ENCODE data around the gene GAMT. TPM values are rescaled to one million over a fixed set of nuclear protein-coding genes. Genes with fewer than 3 reads are reported as not detected.
A peak's percentile ranks its signal among the peaks of the same experiment; 100 is the strongest.

Gene GAMT
- total RNA-seq, 1 experiment from 2014 or later = 27.7 TPM

DNA sequence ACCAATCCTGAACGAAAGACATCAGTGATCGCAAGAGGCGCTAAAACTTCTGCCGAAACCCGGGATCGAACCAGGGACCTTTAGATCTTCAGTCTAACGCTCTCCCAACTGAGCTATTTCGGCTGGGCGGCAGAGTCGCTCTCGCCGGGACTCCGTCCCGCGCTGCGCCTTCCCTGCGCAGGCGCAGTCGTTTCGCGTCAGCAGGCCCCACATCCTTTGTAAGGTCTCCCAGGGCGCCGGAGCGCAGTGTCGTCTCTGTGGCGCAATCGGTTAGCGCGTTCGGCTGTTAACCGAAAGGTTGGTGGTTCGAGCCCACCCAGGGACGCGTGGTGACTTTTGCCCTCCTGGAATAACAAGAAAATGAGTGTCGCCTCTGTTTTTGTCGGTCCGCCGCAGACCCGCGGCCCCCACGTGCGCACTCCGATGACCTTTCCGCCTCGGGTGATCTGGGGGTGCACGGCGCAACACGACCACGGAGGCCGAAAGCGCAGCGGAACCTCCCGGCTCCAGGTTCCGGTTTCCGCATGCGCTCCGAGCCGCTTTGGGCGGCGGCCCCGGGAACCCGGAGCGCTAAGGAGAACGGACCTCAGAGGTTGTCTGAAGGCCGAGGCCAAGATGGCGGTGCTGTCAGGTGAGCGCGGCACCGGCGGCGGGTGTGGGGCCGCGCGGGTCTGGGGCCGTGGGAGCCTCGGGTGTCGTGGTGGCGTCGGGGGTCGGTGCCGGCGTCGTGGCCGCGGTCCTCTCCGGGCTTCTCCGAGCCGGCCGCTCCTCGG is 17.8 kb downstream of the GAMT start, which contains the start of gene NDUFS7 (continued):
- TF ChIP-seq, protein P1, sequence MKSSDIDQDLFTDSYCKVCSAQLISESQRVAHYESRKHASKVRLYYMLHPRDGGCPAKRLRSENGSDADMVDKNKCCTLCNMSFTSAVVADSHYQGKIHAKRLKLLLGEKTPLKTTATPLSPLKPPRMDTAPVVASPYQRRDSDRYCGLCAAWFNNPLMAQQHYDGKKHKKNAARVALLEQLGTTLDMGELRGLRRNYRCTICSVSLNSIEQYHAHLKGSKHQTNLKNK (CRISPR knock-in tag; IDR thresholded peaks at IDR 0.05) = peak; percentile 28; the same call in 1 of the 2 replicates
- TF ChIP-seq IRF2 (CRISPR knock-in tag; IDR thresholded peaks at IDR 0.05; ENCODE audit: borderline replicate concordance, low read depth) (no peak), TP53 (CRISPR knock-in tag; IDR thresholded peaks at IDR 0.05) (peak; percentile 86; the same call in 1 of the 2 replicates), GTF2I (CRISPR knock-in tag; conservative IDR thresholded peaks at IDR 0.05) (0 out of 2 replicates have a peak, but pooled peaks have one; percentile 27), NR3C1 (CRISPR knock-in tag; conservative IDR thresholded peaks at IDR 0.05; ENCODE audit: low read depth) (0 out of 2 replicates have a peak, but pooled peaks have one; percentile 86), ESRRA (CRISPR knock-in tag; IDR thresholded peaks at IDR 0.05; ENCODE audit: borderline replicate concordance) (peak; percentile 100), ZBTB21 (CRISPR knock-in tag; IDR thresholded peaks at IDR 0.05; ENCODE audit: borderline replicate concordance) (no peak; the same call in 1 of the 2 replicates), MXD4 (CRISPR knock-in tag; IDR thresholded peaks at IDR 0.05; ENCODE audit: borderline replicate concordance) (no peak), ZNF232 (CRISPR knock-in tag; IDR thresholded peaks at IDR 0.05) (peak; percentile 87), FOXP1 (CRISPR knock-in tag; IDR thresholded peaks at IDR 0.05; ENCODE audit: borderline replicate concordance) (peak; percentile 86), GRHL2 (CRISPR knock-in tag; IDR thresholded peaks at IDR 0.05; ENCODE audit: insufficient replicate concordance, severe bottlenecking) (no peak), MYBL2 (CRISPR knock-in tag; IDR thresholded peaks at IDR 0.05) (peak; percentile 71; the same call in 1 of the 2 replicates), NFE2L1 (CRISPR knock-in tag; IDR thresholded peaks at IDR 0.05) (no peak), NR1H2 (CRISPR knock-in tag; IDR thresholded peaks at IDR 0.05) (no peak)
- TF ChIP-seq, protein P2, sequence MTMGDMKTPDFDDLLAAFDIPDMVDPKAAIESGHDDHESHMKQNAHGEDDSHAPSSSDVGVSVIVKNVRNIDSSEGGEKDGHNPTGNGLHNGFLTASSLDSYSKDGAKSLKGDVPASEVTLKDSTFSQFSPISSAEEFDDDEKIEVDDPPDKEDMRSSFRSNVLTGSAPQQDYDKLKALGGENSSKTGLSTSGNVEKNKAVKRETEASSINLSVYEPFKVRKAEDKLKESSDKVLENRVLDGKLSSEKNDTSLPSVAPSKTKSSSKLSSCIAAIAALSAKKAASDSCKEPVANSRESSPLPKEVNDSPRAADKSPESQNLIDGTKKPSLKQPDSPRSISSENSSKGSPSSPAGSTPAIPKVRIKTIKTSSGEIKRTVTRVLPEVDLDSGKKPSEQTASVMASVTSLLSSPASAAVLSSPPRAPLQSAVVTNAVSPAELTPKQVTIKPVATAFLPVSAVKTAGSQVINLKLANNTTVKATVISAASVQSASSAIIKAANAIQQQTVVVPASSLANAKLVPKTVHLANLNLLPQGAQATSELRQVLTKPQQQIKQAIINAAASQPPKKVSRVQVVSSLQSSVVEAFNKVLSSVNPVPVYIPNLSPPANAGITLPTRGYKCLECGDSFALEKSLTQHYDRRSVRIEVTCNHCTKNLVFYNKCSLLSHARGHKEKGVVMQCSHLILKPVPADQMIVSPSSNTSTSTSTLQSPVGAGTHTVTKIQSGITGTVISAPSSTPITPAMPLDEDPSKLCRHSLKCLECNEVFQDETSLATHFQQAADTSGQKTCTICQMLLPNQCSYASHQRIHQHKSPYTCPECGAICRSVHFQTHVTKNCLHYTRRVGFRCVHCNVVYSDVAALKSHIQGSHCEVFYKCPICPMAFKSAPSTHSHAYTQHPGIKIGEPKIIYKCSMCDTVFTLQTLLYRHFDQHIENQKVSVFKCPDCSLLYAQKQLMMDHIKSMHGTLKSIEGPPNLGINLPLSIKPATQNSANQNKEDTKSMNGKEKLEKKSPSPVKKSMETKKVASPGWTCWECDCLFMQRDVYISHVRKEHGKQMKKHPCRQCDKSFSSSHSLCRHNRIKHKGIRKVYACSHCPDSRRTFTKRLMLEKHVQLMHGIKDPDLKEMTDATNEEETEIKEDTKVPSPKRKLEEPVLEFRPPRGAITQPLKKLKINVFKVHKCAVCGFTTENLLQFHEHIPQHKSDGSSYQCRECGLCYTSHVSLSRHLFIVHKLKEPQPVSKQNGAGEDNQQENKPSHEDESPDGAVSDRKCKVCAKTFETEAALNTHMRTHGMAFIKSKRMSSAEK (CRISPR knock-in tag; IDR thresholded peaks at IDR 0.05; ENCODE audit: borderline replicate concordance) = peak; percentile 47; the same call in 1 of the 2 replicates
- TF ChIP-seq, protein P3, sequence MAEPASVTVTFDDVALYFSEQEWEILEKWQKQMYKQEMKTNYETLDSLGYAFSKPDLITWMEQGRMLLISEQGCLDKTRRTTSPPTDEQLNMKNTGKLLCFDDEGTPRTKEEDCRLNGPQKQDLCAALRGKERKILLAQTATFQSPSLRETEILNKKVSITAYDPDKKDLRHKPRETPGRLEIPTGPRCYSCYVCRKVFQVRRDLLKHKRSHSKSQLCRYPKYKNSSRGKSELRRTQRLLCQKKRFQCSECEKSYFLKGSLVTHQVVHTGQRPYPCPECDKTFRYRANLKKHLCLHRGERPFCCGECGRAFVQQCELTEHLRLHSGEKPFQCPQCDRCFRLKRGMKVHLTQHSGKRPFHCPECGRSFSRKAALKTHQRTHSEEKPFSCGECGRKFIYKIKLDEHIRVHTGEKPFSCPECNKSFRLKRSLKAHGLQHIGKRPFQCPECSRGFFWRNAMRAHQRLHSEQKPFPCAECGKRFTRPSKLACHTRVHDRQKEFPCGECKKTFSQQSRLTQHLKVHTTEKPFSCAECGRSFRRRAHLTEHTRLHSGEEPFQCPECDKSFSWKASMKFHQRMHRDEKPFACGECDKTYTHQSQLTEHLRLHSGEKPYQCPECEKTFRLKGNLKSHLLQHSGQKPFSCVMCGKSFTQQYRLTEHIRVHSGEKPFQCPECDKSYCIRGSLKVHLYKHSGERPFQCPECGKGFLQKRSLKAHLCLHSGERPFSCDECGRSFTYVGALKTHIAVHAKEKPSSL (CRISPR knock-in tag; conservative IDR thresholded peaks at IDR 0.05) = no peak
- TF ChIP-seq, protein P4, sequence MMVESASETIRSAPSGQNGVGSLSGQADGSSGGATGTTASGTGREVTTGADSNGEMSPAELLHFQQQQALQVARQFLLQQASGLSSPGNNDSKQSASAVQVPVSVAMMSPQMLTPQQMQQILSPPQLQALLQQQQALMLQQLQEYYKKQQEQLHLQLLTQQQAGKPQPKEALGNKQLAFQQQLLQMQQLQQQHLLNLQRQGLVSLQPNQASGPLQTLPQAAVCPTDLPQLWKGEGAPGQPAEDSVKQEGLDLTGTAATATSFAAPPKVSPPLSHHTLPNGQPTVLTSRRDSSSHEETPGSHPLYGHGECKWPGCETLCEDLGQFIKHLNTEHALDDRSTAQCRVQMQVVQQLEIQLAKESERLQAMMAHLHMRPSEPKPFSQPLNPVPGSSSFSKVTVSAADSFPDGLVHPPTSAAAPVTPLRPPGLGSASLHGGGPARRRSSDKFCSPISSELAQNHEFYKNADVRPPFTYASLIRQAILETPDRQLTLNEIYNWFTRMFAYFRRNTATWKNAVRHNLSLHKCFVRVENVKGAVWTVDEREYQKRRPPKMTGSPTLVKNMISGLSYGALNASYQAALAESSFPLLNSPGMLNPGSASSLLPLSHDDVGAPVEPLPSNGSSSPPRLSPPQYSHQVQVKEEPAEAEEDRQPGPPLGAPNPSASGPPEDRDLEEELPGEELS (CRISPR knock-in tag; IDR thresholded peaks at IDR 0.05) = peak; percentile 63
- TF ChIP-seq, protein P5, sequence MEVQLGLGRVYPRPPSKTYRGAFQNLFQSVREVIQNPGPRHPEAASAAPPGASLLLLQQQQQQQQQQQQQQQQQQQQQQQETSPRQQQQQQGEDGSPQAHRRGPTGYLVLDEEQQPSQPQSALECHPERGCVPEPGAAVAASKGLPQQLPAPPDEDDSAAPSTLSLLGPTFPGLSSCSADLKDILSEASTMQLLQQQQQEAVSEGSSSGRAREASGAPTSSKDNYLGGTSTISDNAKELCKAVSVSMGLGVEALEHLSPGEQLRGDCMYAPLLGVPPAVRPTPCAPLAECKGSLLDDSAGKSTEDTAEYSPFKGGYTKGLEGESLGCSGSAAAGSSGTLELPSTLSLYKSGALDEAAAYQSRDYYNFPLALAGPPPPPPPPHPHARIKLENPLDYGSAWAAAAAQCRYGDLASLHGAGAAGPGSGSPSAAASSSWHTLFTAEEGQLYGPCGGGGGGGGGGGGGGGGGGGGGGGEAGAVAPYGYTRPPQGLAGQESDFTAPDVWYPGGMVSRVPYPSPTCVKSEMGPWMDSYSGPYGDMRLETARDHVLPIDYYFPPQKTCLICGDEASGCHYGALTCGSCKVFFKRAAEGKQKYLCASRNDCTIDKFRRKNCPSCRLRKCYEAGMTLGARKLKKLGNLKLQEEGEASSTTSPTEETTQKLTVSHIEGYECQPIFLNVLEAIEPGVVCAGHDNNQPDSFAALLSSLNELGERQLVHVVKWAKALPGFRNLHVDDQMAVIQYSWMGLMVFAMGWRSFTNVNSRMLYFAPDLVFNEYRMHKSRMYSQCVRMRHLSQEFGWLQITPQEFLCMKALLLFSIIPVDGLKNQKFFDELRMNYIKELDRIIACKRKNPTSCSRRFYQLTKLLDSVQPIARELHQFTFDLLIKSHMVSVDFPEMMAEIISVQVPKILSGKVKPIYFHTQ (CRISPR knock-in tag; IDR thresholded peaks at IDR 0.05) = no peak
- TF ChIP-seq, protein P6, sequence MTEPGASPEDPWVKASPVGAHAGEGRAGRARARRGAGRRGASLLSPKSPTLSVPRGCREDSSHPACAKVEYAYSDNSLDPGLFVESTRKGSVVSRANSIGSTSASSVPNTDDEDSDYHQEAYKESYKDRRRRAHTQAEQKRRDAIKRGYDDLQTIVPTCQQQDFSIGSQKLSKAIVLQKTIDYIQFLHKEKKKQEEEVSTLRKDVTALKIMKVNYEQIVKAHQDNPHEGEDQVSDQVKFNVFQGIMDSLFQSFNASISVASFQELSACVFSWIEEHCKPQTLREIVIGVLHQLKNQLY (CRISPR knock-in tag; IDR thresholded peaks at IDR 0.05) = peak; percentile 56
- TF ChIP-seq, protein P7, sequence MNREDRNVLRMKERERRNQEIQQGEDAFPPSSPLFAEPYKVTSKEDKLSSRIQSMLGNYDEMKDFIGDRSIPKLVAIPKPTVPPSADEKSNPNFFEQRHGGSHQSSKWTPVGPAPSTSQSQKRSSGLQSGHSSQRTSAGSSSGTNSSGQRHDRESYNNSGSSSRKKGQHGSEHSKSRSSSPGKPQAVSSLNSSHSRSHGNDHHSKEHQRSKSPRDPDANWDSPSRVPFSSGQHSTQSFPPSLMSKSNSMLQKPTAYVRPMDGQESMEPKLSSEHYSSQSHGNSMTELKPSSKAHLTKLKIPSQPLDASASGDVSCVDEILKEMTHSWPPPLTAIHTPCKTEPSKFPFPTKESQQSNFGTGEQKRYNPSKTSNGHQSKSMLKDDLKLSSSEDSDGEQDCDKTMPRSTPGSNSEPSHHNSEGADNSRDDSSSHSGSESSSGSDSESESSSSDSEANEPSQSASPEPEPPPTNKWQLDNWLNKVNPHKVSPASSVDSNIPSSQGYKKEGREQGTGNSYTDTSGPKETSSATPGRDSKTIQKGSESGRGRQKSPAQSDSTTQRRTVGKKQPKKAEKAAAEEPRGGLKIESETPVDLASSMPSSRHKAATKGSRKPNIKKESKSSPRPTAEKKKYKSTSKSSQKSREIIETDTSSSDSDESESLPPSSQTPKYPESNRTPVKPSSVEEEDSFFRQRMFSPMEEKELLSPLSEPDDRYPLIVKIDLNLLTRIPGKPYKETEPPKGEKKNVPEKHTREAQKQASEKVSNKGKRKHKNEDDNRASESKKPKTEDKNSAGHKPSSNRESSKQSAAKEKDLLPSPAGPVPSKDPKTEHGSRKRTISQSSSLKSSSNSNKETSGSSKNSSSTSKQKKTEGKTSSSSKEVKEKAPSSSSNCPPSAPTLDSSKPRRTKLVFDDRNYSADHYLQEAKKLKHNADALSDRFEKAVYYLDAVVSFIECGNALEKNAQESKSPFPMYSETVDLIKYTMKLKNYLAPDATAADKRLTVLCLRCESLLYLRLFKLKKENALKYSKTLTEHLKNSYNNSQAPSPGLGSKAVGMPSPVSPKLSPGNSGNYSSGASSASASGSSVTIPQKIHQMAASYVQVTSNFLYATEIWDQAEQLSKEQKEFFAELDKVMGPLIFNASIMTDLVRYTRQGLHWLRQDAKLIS (CRISPR knock-in tag; IDR thresholded peaks at IDR 0.05; ENCODE audit: borderline replicate concordance) = no peak
